ENCODE measurements around the gene SP140.

DNA sequence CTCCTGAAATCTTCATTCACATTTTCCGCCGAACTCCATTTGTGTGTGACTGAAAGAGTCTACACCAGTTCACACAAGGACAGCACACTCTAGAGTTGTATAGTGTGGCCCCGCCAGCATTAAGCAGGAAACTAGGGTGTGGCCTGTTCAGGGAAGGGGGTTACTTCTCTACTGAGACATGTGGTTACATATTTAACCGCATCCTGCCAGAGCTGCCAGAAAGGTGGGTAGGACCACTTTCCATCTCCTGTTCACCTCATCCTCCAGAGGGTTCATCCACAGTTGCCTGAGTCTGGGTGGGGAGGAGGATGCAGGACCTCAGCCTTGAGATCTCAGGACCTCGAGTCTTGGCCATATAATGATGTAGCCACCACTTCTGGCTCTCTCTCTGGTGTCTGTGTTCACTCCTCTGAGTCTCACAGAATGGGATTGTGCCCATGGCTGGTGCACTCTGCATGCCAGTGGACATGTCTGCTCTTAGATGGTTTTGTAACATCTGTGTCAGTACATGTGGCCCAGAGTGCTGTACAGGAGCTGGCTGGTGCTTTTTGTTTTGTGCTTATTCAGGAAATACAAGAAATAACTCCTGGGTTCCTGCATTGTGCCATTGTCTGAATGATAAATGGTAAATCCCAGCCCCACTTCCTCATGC is 93.8 kb downstream of the SP140 start:
- TF ChIP-seq, protein P1, sequence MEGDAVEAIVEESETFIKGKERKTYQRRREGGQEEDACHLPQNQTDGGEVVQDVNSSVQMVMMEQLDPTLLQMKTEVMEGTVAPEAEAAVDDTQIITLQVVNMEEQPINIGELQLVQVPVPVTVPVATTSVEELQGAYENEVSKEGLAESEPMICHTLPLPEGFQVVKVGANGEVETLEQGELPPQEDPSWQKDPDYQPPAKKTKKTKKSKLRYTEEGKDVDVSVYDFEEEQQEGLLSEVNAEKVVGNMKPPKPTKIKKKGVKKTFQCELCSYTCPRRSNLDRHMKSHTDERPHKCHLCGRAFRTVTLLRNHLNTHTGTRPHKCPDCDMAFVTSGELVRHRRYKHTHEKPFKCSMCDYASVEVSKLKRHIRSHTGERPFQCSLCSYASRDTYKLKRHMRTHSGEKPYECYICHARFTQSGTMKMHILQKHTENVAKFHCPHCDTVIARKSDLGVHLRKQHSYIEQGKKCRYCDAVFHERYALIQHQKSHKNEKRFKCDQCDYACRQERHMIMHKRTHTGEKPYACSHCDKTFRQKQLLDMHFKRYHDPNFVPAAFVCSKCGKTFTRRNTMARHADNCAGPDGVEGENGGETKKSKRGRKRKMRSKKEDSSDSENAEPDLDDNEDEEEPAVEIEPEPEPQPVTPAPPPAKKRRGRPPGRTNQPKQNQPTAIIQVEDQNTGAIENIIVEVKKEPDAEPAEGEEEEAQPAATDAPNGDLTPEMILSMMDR (IDR thresholded peaks at IDR 0.05; ENCODE audit: poor library complexity): no peak
- TF ChIP-seq EZH2phosphoT487 (IDR thresholded peaks at IDR 0.05; ENCODE audit: low read depth, severe bottlenecking, unreplicated experiment): no peak

Measured in hepatocyte (in vitro differentiated cells).